A673 (cell line): ENCODE data around the gene GRAMD1B. TPM values are rescaled to one million over a fixed set of nuclear protein-coding genes. Genes with fewer than 3 reads are reported as not detected.

Experiments
- BruUV-seq: library from RNA; stranded (reverse); fragments of 400-500 nt; replicated peaks from 2 replicates; lab custom pipeline; 2021; lab: Mats Ljungman, UMichigan
- CTCF ChIA-PET: fragments of 300-600 bp; sonication (Branson Sonifier 250); formaldehyde crosslinking; loops from one replicate; lab custom pipeline; 2022; ENCODE audit warnings: antibody characterized with exemption; lab: Charles Lee
- POLR2A ChIA-PET: fragments of 300-600 bp; sonication (Branson Sonifier 250); formaldehyde crosslinking; loops from one replicate; lab custom pipeline; 2022; ENCODE audit warnings: antibody characterized with exemption; ENCODE audit not compliant: low non-redundant PET; lab: Charles Lee
- DNase-seq: peaks from one replicate; pipeline ENCODE4 v3.0.0-alpha.2; 2015; ENCODE audit warnings: low spot score
- H3K27ac ChIP-seq: fragments of 200-600 bp; sonication (generic); 2 replicates; pipeline ENCODE4 v1.5.1; 2016; ENCODE audit warnings: mixed run types, low read depth, mild to moderate bottlenecking, mixed read lengths, antibody characterized with exemption, low read length; ENCODE audit not compliant: poor library complexity, severe bottlenecking
- H3K27me3 ChIP-seq: fragments of 200-600 bp; sonication (generic); replicated peaks from 2 replicates; pipeline ENCODE4 v1.6.1; 2017; ENCODE audit warnings: mixed run types, low read depth, mild to moderate bottlenecking, mixed read lengths, antibody characterized with exemption, low read length; ENCODE audit not compliant: insufficient read depth, poor library complexity
- H3K36me3 ChIP-seq: fragments of 200-600 bp; sonication (generic); 2 replicates; pipeline ENCODE4 v1.6.1; 2016; ENCODE audit warnings: mixed run types, mild to moderate bottlenecking, mixed read lengths, antibody characterized with exemption, low read length; ENCODE audit not compliant: insufficient read depth, poor library complexity, severe bottlenecking
- H3K4me1 ChIP-seq: fragments of 200-600 bp; sonication (generic); 2 replicates; pipeline ENCODE4 v1.6.1; 2017; ENCODE audit warnings: mixed run types, mild to moderate bottlenecking, mixed read lengths, antibody characterized with exemption, low read length; ENCODE audit not compliant: insufficient read depth, poor library complexity, severe bottlenecking
- H3K4me3 ChIP-seq: fragments of 200-600 bp; sonication (generic); 2 replicates; pipeline ENCODE4 v1.5.1; 2016; ENCODE audit warnings: low read depth, mixed run types, mild to moderate bottlenecking, mixed read lengths, low read length; ENCODE audit not compliant: poor library complexity, severe bottlenecking
- H3K9me3 ChIP-seq: fragments of 200-600 bp; sonication (generic); 2 replicates; pipeline ENCODE4 v1.6.1; 2016; ENCODE audit warnings: mixed run types, low read depth, mild to moderate bottlenecking, mixed read lengths, antibody characterized with exemption, low read length; ENCODE audit not compliant: poor library complexity, severe bottlenecking
- EZH2 ChIP-seq: fragments of 200-600 bp; sonication (generic); IDR thresholded peaks from 2 replicates; pipeline ENCODE4 v1.6.1; 2017; ENCODE audit warnings: borderline replicate concordance, low read depth, mild to moderate bottlenecking, mixed read lengths, antibody characterized with exemption, low read length; ENCODE audit not compliant: poor library complexity, severe bottlenecking
- intact Hi-C: fragments of 100-400 bp; cut with micrococcal nuclease; formaldehyde crosslinking; loops from one replicate; pipeline ENCODE4 v1.10.0; 2022; ENCODE audit not compliant: unreplicated experiment
- total RNA-seq: library from RNA; stranded (reverse); gene quantifications from 2 replicates; pipeline ENCODE4 v1.2.3, GENCODE V29; 2021
- TF ChIP-seq, protein P1 (sequence below): fragments of 300-800, 200-600 bp; sonication (generic); conservative IDR thresholded peaks from 2 replicates; pipeline ENCODE4 v1.5.1; 2017; ENCODE audit warnings: low read depth, mild to moderate bottlenecking, antibody characterized with exemption, low read length, moderate library complexity, mixed read lengths

GRAMD1B gene
- total RNA-seq, 1 experiment from 2014 or later, result 13.0 TPM

DNA sequence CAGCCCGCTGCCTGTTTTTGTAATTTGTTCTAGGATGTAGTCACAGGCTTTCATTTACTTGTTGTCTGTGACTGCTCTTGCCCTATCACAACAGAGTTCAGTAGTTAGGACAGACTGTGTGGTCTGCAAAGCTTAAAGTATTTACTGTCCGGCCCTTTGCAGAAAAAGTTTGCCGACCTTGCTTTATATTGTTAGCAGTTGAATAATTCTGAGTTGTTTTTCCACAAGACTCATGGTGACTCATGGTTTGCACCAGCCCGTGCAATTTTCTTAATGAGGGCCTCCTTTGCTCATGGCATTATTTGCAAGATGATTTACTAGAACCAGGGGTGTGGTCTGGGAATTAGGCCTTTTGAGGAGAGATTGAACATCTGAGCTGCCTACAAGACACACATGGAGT lies 113.7 kb downstream of the GRAMD1B start:
- intact Hi-C loops, result no loop called here
- no peaks in the 10 kb centered on the region for H3K27me3 ChIP-seq
- ChIA-PET CTCF (no interaction called here), POLR2A (no interaction called here)
- no peaks in the 10 kb centered on the region for H3K36me3 ChIP-seq
- peaks cover 6% of the 10 kb centered on the region for H3K4me1 ChIP-seq
- no peaks in the 10 kb centered on the region for H3K9me3 ChIP-seq
- peak; percentile 71 for DNase-seq
- no peak overlapping the region for H3K27ac ChIP-seq
- no TSS peak for BruUV-seq
- no peak overlapping the region for H3K4me3 ChIP-seq
- TF ChIP-seq EZH2, result no peak
- TF ChIP-seq, protein P1, sequence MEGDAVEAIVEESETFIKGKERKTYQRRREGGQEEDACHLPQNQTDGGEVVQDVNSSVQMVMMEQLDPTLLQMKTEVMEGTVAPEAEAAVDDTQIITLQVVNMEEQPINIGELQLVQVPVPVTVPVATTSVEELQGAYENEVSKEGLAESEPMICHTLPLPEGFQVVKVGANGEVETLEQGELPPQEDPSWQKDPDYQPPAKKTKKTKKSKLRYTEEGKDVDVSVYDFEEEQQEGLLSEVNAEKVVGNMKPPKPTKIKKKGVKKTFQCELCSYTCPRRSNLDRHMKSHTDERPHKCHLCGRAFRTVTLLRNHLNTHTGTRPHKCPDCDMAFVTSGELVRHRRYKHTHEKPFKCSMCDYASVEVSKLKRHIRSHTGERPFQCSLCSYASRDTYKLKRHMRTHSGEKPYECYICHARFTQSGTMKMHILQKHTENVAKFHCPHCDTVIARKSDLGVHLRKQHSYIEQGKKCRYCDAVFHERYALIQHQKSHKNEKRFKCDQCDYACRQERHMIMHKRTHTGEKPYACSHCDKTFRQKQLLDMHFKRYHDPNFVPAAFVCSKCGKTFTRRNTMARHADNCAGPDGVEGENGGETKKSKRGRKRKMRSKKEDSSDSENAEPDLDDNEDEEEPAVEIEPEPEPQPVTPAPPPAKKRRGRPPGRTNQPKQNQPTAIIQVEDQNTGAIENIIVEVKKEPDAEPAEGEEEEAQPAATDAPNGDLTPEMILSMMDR, result no peak

DNA sequence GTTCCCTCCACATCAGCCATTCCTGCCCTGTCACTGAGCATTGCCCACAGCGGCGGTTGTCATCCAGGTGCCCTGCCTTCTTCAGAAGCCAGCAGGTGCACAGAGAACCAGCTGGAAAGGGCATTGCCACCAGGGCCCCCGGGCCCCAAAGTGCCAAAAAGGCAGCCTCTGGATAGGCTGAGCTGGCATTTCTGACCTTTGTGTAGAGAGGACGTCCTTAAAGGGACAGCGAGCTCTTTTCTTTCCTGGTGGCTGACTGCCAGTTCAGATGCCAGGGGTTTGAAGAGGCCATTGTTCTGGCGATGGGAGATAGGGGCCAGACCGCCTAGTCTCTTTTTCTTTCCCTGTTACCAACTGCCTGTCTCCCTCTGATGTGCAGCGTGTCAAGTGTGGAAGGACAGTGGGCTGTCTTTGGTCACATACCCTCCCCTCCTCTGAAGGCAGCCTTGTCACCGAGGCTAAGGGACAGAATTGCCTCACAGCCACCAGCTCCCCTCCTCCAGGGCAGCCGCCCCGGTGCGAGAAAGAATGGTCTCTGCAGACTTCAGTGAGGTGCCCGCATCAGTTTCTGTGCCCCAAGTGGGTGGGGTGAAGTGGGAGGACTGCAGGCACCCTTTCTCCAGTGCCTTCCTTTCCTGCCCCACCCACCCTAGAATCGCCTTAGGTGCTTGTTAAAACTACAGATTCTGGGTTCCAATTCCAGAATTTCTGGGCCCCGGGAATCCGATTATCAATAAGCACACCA lies 114.7 kb downstream of the GRAMD1B start:
- DNase-seq, result no peak
- no peak overlapping the region for H3K4me3 ChIP-seq
- POLR2A ChIA-PET, result no interaction called here
- TF ChIP-seq EZH2, result no peak
- TF ChIP-seq, protein P1, result no peak
- no TSS peak for BruUV-seq
- CTCF ChIA-PET, result no interaction called here
- peaks cover 6% of the 10 kb centered on the region for H3K4me1 ChIP-seq
- H3K36me3 ChIP-seq, result no peaks in the 10 kb centered on the region
- intact Hi-C loops, result no loop called here
- H3K9me3 ChIP-seq, result no peaks in the 10 kb centered on the region
- no peak overlapping the region for H3K27ac ChIP-seq
- no peaks in the 10 kb centered on the region for H3K27me3 ChIP-seq

DNA sequence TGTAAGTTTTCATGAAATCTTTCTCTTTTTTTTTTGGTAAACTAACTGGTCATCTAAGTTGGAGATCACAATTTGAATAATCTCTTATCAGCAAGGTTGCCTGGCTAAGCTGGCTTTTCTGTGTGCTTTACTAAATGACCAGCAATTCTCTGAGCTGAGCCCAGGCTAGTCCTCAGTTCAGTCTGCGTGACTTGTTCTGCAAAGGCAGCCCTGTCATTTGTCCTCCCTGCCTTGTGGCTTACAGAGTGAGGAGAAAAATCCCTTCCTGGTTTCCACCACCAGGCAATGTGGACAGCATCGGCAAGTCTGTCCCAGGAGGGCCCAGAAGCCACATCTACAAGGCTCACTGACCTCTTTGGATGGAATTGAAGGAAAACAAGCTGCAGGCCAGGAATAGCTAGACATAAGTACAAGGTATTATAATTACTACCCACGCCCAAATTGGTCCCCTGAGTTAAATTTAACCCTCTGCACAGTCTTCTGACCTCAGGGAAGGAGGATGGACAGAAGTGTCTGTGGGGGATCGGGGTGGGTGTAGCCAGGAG lies 115.7 kb downstream of the GRAMD1B start:
- Histone ChIP-seq H3K27me3 (no peaks in the 10 kb centered on the region), H3K4me1 (peaks cover 6% of the 10 kb centered on the region), H3K9me3 (no peaks in the 10 kb centered on the region), H3K36me3 (no peaks in the 10 kb centered on the region), H3K27ac (no peak overlapping the region), H3K4me3 (no peak overlapping the region)
- CTCF ChIA-PET, result no interaction called here
- no peak for TF ChIP-seq EZH2
- TF ChIP-seq, protein P1, result no peak
- POLR2A ChIA-PET, result no interaction called here
- no TSS peak for BruUV-seq
- DNase-seq, result no peak
- intact Hi-C loops, result no loop called here
